Hematopoietic multipotent progenitor cell (in vitro differentiated cells): ENCODE data around the gene SPIN2B. TPM values are rescaled to one million over a fixed set of nuclear protein-coding genes. Genes with fewer than 3 reads are reported as not detected.
"Not testable (repeated sequence)": the region's sequence is repeated elsewhere in the genome, so short reads cannot be mapped to it uniquely, and the experiment has no call there.

Source experiments
- DNase-seq, 3 donors: peaks; one replicate each; pipeline ENCODE4 v3.0.0-alpha.2; 2011 to 2015; ENCODE audit warnings: low read depth in 2 of 3, low spot score in 2 of 3
- total RNA-seq: library from RNA; depleted of rRNA; stranded (reverse); fragments of >200 nt; gene quantifications from one replicate; pipeline ENCODE4 v1.2.3, GENCODE V29; 2012

The SPIN2B gene
- 8.3 TPM for total RNA-seq

GRCh38 chrX:57121162-57121755, at the start of gene SPIN2B:
TSS of gene SPIN2B (minus strand) at chrX:57121548.
- peak; percentile 7 to 92 (median 85) for DNase-seq

GRCh38 chrX:57156397-57157049, 35.2 kb upstream of the SPIN2B start:
- no peak for DNase-seq

DNA sequence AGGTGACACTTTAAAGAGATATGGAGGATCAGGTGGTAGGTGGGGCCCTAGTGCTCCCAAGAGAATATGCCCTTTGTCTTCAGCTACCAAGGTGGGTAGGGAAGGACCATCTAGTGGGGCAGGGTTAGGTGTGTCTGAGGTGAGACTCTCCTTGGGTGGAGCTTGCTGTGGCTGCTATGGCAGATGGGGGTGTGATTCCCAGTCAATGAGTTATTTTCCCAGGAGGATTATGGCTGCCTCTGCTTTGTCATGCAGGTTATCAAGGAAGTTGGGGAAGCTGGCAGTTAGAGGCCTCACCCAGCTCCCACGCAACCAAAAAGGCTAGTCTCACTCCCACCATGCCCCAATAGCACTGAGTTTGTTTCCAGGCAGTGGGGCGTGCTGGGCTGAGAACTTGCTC, 33.8 kb upstream of the SPIN2B start:
- DNase-seq: no peak

DNA sequence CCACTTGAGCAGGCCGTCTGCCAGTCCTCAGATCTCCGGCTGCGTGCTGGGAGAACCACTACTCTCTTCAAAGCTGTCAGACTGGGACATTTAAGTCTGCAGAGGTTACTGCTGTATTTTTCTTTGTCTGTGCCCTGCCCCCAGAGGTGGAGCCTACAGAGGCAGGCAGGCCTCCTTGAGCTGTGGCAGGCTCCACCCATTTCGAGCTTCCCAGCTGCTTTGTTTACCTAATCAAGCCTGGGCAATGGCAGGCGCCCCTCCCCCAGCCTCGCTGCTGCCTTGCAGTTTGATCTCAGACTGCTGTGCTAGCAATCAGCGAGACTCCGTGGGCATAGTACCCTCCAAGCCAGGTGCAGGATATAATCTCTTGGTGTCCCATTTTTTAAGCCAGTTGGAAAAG, 30.9 kb upstream of the SPIN2B start:
- DNase-seq: not testable (repeated sequence)

- no peak for DNase-seq
Observed at GRCh38 chrX:57138674-57139073, 17.3 kb upstream of the SPIN2B start.

GRCh38 chrX:57137501-57137900, 16.2 kb upstream of the SPIN2B start:
- DNase-seq: no peak

DNA sequence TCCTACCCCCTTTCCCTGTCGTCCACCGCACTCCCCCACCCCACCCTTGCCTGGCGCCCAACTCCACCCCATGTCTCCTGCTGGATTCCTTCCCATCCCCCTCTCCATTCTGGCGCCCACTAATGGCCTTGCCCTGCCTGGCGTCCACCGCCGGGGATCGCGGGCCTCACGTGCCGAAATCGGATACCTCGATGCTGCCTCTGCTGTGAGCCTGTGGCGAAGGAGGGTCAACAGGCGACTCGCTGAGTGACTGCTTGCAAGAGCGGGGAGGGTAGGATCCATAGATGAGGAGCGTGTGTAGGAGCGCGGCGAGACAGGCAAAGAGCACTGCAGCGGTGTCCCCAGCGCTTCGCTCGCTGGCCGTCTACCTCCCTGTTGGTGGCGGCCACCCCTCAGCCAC, 15.7 kb upstream of the SPIN2B start, which contains the start of gene SPIN2A:
TSS of gene SPIN2A (minus strand) at position 325 of the 400 bp plus-strand sequence. CDS start 800 bp downstream, outside the sequence.
- DNase-seq: not testable (repeated sequence)

DNA sequence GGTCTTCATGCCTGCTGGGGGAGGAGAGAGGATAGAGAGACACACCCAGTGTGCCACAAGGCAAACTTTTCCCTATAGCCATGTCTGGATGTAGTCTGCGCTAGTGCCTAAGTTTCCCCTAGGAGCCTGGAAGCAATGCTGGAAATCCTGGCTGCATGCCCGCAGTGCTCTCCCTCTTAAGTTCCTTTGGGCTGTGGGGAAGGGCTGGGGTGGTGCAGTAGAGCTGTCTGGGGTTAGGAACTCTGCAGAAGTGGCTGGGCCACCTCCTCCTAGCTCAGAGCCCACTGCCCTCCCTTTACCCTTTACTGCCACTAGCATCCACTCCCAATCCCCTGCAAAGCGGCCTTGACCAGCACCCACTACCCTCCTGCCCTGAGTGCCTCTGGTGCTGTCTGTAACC, 15.2 kb upstream of the SPIN2B start:
- not testable (repeated sequence) for DNase-seq

DNA sequence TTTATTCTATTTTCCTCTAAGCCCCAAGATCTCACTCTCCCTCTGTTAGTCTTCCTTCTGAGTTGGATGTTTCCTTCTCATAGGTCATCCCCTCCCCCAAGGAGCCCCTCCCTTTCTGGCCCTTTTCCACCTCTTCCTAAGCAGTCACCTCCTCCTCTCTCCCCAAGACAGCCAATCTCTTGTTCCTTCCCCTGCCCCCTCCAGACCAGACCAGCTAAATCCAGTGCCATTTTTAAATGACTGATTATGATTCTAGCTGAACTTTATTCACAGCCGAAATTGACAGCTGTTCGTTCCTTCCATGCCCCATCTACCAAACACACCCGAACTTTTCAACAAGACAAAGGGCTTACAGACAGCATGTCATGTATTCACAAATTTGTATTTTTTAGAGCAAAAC, 13.9 kb upstream of the SPIN2B start:
- DNase-seq: no peak

GRCh38 chrX:57134702-57135101, 13.4 kb upstream of the SPIN2B start:
- DNase-seq: no peak

- no peak for DNase-seq
Observed at GRCh38 chrX:57133706-57134105, 12.4 kb upstream of the SPIN2B start.

DNA sequence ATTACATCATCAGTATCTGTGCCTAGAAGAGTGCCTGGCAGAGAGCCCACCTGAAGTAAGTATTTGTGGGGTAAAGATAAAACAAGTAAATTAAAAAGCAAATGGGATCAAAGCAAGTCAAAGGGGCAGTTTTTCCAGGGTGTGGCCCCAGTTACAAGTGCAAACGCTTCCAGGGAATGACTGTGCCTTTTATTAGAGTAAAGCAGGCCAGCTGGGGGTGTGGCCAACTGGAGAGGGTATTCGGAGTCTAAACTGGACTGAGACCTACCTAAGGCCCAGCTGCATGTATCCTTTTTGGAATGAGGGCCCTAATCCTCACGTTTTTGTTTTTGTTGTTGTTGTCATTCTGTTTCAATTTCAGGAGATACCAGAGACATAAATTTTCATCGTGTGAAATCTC, 11.9 kb upstream of the SPIN2B start:
- DNase-seq: not testable (repeated sequence)

DNA sequence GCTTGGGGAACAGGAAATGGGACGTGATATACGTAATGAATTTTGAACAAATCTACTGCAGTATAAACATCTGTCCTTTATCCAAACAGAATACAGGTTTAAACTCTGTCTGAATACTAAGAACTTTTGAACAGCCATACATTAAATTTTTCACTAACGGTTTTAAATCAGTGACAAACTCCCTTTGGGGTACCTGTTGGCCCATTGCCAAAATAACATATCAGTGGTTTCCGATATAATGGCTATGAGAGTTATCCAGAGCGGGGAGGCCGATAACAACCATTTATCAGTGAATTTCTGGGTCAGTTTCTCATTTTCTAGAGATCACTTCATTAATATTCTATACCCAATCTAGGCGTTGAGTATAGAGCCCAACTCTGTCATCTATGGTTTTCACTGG, 10.7 kb upstream of the SPIN2B start:
- no peak for DNase-seq

GRCh38 chrX:57121816-57122215, 468 bp upstream of the SPIN2B start:
- DNase-seq: no peak

DNA sequence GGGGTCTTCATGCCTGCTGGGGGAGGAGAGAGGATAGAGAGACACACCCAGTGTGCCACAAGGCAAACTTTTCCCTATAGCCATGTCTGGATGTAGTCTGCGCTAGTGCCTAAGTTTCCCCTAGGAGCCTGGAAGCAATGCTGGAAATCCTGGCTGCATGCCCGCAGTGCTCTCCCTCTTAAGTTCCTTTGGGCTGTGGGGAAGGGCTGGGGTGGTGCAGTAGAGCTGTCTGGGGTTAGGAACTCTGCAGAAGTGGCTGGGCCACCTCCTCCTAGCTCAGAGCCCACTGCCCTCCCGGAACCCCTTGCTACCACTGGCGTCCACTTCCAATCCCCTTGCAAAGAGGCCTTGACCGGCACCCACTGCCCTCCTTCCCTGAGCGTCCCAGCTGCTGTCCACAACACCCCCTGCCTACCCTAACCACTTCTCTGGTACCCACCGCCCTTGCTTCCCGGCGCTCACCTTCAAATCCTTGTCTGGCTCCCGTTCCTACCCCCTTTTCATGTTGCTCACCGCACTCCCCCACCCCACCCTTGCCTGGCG, 658 bp downstream of the SPIN2B start:
- not testable (repeated sequence) for DNase-seq

- no peak for DNase-seq
Observed at GRCh38 chrX:57119416-57119815, 1.9 kb downstream of the SPIN2B start.

GRCh38 chrX:57117566-57117965, 3.8 kb downstream of the SPIN2B start:
- DNase-seq: not testable (repeated sequence)

- no peak for DNase-seq
Observed at GRCh38 chrX:57104921-57105398, 16.4 kb downstream of the SPIN2B start.

DNA sequence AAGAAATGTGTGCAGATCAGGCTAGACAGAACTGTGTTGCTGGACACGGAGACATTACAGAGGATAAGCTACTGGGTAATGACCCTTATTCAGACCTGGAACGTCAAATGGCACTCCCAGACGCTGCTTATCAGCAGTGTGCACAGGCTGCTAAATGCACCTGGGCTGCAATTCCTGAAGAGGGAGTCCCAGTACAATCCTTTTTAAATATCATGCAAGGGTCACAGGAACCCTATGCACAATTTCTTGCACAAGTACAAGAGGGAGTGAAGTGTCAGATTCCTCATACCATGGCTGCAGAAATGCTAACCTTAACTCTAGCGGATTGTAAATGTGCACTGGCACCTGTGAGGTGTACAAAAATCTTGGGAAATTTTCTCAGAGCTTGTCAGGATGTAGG, 16.9 kb downstream of the SPIN2B start:
- DNase-seq: no peak

- DNase-seq: no peak
Observed at GRCh38 chrX:57103489-57103888, 17.9 kb downstream of the SPIN2B start.

DNA sequence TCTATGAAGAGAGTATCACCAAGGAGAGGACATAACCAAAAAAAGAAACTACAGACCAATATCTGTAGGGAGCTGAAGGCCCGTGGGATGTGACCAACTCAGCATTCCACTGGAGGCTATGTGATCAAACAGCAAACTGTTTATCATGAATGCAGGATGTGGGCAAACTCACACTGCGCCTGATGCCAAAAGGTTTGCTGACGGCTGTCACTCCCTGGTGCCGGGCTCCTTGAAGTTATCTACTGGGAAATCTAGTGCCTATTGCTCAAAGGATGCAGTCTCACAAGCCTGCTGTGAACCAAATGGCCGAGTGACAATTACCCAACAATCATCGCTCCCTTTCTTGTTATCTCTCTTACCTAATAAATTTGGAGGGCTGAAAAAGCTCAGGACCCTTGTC, 18.4 kb downstream of the SPIN2B start:
- not testable (repeated sequence) for DNase-seq

- DNase-seq: no peak
Observed at GRCh38 chrX:57083143-57083542, 38.2 kb downstream of the SPIN2B start.
